ENCODE results near the gene HUNK.
"Not testable (repeated sequence)": the region's sequence is repeated elsewhere in the genome, so short reads cannot be mapped to it uniquely, and the experiment has no call there.

Gene HUNK

DNA sequence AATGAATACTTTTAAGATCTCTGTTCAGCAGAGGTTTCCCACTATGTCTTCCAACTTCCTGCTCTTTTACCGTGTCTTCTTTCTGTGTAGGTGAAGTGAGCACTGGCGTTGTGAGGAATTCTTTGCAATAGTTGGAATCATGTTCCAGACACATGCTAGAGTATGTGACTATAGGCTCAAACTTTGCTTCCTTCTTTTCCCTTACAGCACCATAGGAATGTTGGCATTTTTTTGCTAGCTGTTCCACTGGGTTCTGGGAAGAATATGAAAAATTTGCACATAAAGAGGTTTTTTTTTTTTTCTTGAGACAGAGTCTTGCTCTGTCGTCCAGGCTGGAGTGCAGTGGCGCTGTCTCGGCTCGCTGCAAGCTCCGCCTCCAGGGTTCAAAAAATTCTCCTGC, 15.7 kb upstream of the HUNK start:
- TF ChIP-seq, protein P1, sequence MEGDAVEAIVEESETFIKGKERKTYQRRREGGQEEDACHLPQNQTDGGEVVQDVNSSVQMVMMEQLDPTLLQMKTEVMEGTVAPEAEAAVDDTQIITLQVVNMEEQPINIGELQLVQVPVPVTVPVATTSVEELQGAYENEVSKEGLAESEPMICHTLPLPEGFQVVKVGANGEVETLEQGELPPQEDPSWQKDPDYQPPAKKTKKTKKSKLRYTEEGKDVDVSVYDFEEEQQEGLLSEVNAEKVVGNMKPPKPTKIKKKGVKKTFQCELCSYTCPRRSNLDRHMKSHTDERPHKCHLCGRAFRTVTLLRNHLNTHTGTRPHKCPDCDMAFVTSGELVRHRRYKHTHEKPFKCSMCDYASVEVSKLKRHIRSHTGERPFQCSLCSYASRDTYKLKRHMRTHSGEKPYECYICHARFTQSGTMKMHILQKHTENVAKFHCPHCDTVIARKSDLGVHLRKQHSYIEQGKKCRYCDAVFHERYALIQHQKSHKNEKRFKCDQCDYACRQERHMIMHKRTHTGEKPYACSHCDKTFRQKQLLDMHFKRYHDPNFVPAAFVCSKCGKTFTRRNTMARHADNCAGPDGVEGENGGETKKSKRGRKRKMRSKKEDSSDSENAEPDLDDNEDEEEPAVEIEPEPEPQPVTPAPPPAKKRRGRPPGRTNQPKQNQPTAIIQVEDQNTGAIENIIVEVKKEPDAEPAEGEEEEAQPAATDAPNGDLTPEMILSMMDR (IDR thresholded peaks at IDR 0.05; ENCODE audit: low read depth, low read length) = no peak
- H3K4me3 ChIP-seq (replicated peaks in 1 of 2; ENCODE audit: low read depth in 2 of 2, low read length in 2 of 2) = no peak overlapping the region
- no peak for DNase-seq (ENCODE audit: low read depth in 2 of 2)

DNA sequence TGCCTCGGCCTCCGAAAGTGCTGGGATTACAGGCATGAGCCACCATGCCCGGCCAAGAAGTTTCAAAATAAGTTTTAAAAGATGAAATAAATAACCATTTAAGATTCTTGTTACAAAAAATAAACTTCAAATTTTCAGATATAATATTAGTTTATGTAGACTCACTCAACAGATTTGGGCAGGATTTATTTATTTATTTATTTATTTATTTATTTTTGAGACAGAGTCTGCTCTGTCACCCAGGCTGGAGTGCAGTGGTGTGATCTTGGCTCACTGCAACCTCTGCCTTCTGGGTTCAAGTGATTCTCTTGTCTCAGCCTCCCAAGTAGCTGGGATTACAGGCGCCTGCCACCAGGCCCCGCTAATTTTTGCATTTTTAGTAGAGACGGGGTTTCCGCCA, 15.2 kb upstream of the HUNK start:
- DNase-seq (ENCODE audit: low read depth in 2 of 2); H3K4me3 ChIP-seq (replicated peaks in 1 of 2; ENCODE audit: low read depth in 2 of 2, low read length in 2 of 2): not testable (repeated sequence)

DNA sequence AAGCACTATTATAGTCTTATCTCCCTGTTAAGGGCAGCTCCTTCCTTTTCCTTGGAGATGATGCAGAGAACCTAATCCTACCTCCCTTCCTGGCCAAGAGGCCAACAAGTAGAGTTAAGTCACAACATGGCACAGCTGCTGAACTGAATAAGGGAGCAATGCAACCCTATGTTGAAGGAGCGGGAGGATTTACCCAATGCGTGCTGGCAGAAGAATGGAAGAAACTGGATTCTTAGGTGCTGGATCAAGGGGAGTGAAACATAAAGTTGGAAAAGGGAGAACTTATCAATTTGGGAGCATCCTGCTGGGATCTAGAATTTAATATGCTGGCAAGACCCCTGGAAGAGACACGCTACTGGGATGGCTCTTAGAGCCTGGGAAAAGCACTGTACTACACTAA, 12.0 kb upstream of the HUNK start:
- no peak overlapping the region for H3K4me3 ChIP-seq (replicated peaks in 1 of 2; ENCODE audit: low read depth in 2 of 2, low read length in 2 of 2)
- TF ChIP-seq, protein P1 (IDR thresholded peaks at IDR 0.05; ENCODE audit: low read depth, low read length) = no peak
- no peak for DNase-seq (ENCODE audit: low read depth in 2 of 2)

- H3K4me3 ChIP-seq (replicated peaks in 1 of 2; ENCODE audit: low read depth in 2 of 2, low read length in 2 of 2) = no peak overlapping the region
- DNase-seq (ENCODE audit: low read depth in 2 of 2) = no peak
- TF ChIP-seq, protein P1 (IDR thresholded peaks at IDR 0.05; ENCODE audit: low read depth, low read length) = no peak
These were observed 10.7 kb upstream of the HUNK start for GRCh38 chr21:31862078-31862477.

DNA sequence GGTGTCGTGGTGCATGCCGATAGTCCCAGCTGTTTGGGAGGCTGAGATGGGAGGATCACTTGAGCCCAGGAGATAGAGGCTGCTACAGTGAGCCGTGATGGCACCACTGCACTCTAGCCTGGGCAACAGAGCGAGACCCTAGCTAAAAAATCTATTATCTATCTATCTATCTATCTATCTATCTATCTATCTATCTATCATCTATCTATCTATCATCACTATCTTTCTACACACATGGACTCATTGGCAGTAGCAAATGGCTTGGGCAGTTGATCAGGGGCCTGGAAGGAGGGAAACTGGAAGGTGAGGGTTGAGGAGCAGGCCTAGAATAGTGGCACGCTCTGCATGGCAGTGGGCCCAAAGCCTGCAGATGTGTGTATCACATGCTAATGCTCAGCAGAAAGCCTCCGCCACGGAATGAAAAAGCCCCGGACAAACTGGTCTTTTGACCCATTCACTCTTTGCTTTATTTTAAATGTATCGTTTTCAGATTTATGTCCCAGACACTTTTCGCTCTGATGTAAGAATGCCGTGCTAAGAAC, 7.3 kb upstream of the HUNK start:
- H3K4me3 ChIP-seq (replicated peaks in 1 of 2; ENCODE audit: low read depth in 2 of 2, low read length in 2 of 2) = no peak overlapping the region
- TF ChIP-seq, protein P1 (IDR thresholded peaks at IDR 0.05; ENCODE audit: low read depth, low read length) = no peak
- DNase-seq (ENCODE audit: low read depth in 2 of 2) = no peak

DNA sequence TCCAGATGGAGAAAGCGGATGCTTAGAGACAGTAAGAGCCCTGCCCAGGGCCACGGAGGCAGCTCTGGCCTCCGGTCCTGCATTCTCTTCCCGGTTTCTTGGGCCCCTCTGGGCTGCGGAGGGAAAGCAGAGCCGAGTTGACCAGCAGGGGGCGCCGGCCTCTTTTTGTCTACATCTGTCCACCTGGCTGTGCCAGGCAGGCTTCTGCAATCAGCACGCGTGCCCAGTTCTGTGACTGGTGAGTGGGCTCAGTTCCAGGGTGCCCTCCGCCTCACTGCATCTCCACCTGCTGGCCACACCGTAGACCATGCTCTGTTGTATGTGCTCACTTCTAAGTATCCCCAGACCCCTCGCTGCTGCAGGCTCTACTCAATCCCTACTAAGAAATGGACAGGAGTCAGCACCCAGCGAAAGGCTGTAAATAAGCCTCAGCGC, 6.7 kb upstream of the HUNK start:
- TF ChIP-seq, protein P1 (IDR thresholded peaks at IDR 0.05; ENCODE audit: low read depth, low read length) = peak; percentile 82
- no peak overlapping the region for H3K4me3 ChIP-seq (replicated peaks in 1 of 2; ENCODE audit: low read depth in 2 of 2, low read length in 2 of 2)
- DNase-seq (ENCODE audit: low read depth in 2 of 2) = peak; percentile 62 to 79

DNA sequence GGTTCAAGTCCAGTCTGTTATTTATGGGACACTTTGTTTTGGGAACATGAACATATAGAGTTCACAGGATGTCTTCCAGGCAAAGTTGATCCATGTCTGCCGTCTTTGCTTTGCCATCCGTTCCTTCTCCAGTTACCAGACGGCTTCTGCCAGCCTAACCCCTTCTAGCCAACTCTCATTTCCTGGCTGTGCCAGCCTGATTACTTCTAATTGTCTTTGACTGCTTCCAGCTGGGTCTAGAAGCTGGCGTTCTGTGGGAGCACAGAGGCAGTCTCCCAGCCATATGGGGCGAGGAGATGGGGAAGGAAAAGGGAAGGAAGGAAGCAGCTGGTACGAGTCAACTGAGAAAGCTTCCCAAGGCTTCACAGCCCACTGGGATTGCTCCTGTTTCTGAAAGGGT, 3.1 kb upstream of the HUNK start:
- no peak for DNase-seq (ENCODE audit: low read depth in 2 of 2)
- TF ChIP-seq, protein P1 (IDR thresholded peaks at IDR 0.05; ENCODE audit: low read depth, low read length) = no peak
- H3K4me3 ChIP-seq (replicated peaks in 1 of 2; ENCODE audit: low read depth in 2 of 2, low read length in 2 of 2) = no peak overlapping the region
